ENCODE data around the gene SRCAP.
"Not testable (repeated sequence)": the region's sequence is repeated elsewhere in the genome, so short reads cannot be mapped to it uniquely, and the experiment has no call there.

The SRCAP gene

DNA sequence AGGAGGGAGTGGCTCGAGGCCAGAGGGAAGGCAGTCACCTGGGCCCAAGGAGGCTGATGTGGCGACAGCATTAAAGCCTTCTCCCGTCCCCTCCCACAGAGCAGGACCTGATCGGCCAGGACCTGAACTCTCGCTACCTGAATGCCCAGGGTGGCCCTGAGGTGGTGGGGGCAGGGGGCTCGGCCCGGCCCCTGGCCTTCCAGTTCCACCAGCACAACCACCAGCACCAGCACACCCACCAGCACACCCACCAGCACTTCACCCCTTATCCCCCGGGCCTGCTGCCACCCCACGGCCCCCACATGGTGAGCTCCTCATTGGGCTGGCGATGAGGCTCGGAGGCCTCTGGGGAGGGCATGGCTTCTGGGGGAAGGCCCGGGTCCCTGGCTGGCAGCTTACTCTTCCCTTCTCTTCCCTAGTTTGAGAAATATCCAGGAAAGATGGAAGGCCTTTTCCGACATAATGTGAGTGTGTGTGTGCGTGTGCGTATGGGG lies 34.3 kb upstream of the SRCAP start:
- DNase-seq: no peak

DNA sequence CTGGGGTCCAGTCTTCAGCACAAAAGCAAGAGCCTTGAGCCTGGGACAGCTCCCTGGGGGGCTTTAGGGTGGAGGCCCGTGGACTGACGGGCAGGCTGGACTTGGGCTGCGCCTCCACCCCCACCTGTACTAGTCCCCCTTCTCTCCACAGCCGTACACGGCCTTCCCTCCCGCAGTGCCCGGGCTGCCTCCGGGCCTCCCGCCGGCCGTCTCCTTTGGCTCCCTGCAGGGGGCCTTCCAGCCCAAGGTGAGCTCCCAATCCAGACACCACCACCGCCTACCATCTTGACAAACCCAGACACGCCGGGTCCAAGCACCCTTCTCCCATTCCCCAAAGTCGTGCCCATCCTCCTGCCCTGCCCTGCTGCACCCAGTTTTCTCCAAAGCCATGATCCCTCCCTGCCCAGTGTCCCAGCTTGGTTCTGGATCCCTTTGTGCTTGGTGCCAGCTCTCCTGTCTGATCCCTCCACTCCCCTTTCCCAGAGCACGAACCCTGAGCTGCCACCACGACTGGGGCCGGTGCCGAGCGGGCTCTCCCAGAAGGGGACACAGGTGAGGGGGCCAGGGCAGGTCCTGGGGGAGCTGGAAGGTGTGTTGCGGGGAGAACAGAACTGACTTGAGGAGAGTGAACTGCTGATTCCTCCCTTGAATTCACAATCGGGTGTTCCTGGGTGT lies 33.7 kb upstream of the SRCAP start:
- DNase-seq: no peak

DNA sequence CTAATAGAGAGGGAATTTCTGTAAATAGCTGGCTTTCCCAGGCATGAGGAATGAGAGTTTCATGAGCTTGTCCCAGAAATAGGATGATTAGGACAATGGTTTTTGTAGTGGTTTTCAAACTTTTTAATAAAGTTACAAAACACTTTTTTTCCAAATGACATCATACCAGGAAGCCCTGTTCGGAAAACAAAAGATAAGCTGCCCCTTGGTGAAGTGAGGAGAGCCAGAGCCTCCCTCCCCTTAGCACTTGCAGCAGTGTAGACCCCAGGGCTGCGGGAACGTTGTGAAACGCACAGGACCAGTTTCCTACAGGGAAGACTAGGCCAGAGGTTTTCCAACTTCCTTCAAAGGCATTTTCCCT lies 33.2 kb upstream of the SRCAP start:
- DNase-seq: no peak

GRCh38 chr16:30666681-30667080 lies 32.3 kb upstream of the SRCAP start:
- DNase-seq: no peak

- no peak for DNase-seq
Measured at GRCh38 chr16:30667361-30667905, 31.5 kb upstream of the SRCAP start.

DNA sequence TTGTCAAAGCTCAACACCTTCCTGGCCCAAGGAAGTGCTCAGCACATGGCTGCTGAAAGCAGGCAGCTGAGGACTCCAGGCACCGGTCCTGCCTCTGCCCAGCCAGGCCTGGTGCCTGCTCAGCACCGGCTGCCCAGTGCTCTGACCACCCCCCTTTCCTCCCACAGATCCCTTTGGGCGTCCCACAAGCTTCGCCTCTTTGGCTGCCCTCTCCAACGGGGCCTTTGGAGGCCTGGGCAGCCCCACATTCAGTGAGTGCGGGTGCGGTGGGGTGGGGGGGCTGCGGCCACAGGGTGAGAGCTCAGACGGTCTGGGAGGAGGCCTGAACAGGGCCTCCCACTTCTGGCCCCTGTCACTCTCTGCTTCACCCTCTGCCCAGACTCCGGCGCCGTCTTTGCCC lies 30.6 kb upstream of the SRCAP start:
- no peak for DNase-seq

GRCh38 chr16:30669026-30669902 lies 29.7 kb upstream of the SRCAP start:
- DNase-seq: no peak

- DNase-seq: no peak
Measured at GRCh38 chr16:30669903-30670824, 28.8 kb upstream of the SRCAP start.

GRCh38 chr16:30675143-30675542 lies 23.8 kb upstream of the SRCAP start:
- no peak for DNase-seq

DNA sequence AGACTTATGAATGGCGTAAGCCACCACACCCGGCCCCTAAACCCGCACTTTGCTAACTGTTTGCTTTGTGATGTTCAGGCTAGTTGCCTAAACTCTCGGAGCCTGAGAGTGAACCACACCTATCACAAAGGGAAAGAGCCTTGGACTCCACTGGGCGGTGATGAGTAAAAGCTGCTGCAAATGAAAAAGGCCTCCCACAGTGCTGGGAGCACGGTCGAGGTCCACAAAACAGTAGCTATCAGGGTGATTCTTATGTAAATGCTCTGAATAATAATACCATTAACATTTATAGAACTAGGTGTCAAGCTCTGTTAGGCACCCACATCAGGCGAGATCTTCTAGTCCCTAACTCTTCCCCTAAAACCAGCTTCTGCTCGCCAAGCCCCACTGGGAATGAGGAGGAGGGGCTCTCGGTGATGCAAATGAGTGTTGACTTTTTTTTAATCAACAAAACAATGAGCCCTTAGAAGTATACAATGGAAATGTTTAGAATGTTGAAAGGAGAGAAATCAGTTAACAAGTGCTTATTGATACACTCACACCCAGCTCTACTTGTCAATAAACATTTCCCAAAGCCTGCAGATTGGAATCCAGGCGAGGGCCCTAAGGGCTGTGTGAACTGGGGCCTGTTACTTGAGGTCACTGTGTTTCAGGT lies 20.9 kb upstream of the SRCAP start:
- no peak for DNase-seq

GRCh38 chr16:30678586-30678970 lies 20.4 kb upstream of the SRCAP start:
- no peak for DNase-seq

GRCh38 chr16:30680326-30680725 lies 18.6 kb upstream of the SRCAP start:
- no peak for DNase-seq

- DNase-seq: no peak
Measured at GRCh38 chr16:30688701-30689100, 10.3 kb upstream of the SRCAP start.

DNA sequence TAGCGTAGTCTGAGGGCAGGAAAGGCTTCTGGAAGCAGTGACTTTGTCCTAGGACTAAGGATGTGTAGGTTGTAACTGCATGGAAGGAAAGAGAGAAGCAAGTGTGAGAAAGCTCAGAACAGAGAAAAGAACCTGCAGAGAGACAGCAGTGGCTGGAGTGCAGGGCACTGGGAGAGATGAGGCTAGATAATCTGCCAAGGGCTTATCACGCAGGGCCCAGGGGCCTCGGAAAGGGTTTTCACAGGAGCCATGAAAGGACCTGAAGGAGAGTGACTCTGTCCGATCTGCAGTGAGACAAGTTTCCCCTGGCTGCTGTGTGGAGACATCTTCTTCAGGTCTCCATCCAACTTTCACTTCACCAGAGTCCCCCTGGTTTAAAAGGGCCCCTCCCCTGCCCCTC lies 7.1 kb upstream of the SRCAP start:
- no peak for DNase-seq

DNA sequence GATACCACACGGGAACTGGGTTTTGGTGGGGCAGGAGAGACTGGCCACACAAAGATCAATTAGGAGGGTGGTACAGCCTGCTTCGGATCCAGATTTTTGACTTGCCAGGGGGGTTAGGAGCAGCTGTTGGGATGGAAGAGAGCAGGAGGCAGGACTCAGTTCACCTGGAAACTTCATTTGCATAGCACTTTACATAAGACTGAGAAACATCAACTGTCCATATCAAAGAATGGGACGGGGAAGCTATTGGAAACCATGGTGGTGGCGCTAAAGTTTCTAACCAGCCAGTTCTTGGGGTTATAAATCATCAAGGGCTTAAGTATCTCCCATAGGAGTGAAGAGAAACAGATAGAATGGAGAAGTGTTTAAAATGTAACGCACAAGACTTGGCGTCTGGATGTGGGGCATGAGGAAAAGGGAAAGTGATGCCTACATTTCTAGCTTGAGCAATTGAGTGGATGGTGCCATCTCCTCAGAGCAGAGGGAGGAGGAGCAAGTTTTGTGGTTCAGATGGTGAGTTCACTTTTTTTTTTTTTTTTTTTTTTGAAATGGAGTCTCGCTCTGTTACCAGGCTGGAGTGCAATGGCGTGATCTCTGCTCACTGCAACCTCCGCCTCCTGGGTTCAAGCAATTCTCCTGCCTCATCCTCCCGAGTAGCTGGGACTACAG lies 6.4 kb upstream of the SRCAP start:
- no peak for DNase-seq

DNA sequence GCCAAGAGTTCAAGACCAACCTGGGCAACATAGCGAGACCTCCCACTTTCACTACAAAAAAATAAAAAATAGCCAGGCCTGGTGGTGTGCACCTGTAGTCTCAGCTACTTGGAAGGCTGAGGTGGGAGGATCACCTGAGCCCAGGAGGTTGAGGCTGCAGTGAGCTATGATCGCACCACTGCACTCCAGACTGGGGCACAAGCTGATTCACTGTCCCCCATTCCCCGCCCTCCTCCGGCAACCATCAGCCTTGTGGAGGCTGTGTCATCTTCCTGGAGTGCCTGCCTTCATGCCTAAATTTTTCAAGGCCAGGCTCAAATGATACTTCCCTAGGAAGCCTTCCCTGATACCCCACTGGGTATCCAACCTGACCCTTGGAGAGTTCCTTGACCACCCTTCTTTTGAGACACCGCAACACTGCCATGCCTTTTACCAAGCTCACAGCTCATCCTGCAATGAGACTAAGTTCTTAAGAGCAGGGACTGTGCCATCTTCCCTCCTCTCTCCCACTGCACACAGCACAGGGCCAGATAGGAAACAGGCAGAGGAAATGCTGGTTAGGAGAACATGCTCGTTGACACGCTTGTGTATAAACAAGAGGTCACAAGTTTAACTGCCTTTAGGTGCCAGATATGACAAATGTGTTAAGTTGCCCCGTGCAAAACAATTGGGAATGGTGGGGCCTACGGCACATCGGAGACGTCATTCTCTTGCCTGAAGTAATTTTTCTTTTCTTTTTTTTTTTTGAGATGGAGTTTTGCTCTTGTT lies 3.9 kb upstream of the SRCAP start:
- no peak for DNase-seq

GRCh38 chr16:30696646-30697045 lies 2.3 kb upstream of the SRCAP start:
- DNase-seq: not testable (repeated sequence)

DNA sequence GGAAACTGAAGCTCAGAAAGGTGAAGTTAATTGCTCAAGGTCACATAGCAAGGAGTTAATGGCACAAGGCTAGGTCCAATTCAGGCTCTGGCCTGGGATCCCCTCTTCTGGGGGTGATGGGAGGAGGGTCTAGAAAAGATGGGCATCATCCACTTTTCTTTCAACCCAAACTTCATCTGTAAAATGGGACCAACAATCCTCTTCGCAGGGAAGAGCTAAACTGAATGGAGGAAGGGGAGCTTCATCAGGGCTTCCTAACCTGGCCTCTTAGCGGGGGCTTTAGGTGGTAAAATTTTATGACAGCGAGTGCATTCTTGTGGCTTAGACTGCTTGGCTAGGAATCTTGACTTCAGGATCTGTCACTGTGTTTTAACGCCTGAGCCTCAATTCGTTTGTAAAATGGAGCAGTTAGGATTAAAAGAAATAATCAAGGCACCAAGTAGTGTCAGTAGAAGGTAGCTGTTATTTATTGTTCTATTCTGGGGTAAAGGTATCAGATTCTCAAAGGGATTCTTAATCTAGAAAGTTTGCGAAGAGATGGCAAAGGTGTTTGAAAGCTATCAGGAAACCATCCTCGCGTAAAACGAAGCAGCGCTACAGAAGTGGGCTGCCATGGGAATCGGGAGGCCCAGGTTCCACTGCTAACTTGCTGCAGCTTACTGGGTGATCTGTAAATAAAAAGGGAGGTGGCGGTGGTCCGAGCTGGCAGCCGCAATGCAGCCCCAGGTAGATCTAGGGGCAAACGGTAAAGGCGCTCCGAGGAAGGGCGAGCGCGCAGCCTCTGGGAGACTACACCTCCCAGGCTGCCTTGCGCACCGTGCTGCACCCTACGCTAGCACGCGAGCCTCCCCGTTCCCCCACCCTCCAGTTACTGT lies 1.5 kb upstream of the SRCAP start:
- DNase-seq: peak; percentile 89

DNA sequence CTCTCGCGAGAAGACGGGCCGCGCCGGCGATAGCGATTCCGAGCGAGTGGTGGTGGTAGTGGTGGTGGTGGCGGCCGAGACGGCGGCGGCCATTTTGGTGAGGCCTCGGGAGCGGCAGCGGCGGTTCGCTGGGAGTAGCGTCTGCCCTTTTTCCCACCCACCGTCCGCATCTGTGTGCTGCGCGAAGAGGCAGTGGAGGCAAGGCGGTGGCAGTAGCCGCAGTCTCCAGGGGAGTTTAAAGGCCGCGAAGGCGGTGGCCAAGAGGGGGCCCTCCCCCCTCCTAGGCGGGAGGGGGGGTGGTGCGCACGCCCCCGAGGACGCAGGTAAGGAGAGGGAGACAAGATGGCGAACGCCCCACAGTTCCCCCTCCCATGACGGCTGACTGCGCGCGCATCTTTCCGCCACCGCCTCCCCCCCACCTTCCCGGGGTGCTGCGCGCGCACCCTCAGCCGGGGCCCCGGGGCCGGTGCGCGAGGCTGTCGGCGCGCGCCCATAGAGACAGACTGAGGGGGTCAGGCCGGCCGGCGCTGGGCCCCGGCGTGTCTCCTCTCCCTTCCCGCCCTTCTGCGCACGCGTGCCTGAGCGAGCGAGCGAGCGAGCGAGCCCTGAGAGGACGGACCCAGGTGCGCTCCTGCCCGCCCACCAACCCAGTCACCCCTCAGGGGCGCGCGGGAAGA lies 694 bp upstream of the SRCAP start:
- DNase-seq: peak; percentile 73
